HG03378 (cell line): ENCODE results near the gene COPS7B.
A peak's percentile ranks its signal among the peaks of the same experiment; 100 is the strongest.

Experiments used
- ATAC-seq: cut with Tn5 transposase; IDR thresholded peaks from one replicate; pipeline ENCODE4 v1.9.1; 2021; ENCODE audit warnings: mild to moderate bottlenecking, moderate library complexity; ENCODE audit not compliant: unreplicated experiment

Gene COPS7B

GRCh38 chr2:231785413-231785812, 832 bp upstream of the COPS7B start:
- no peak for ATAC-seq

DNA sequence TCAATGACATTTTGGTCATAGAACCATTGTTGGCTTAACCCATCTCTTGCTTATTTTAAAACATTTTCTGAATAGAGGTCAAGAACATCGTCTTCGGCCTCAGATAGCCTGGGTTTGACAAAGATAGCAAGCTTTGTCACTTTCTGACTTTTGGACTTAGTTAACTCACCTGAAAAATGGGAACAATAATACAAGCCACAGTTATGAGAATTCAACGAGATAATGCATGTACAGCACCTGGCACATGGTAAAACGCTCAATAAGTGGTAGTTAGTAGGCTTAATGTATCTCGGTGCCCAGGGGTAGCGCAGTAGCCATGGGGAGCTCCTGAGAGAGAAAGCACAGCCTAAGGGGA, 446 bp upstream of the COPS7B start:
- peak; percentile 2 for ATAC-seq

- no peak for ATAC-seq
Observed at GRCh38 chr2:231786917-231787292, 660 bp downstream of the COPS7B start.

- ATAC-seq, result no peak
Observed at GRCh38 chr2:231791107-231791506, 4.9 kb downstream of the COPS7B start.

- no peak for ATAC-seq
Observed at GRCh38 chr2:231794383-231794782, 8.1 kb downstream of the COPS7B start.

DNA sequence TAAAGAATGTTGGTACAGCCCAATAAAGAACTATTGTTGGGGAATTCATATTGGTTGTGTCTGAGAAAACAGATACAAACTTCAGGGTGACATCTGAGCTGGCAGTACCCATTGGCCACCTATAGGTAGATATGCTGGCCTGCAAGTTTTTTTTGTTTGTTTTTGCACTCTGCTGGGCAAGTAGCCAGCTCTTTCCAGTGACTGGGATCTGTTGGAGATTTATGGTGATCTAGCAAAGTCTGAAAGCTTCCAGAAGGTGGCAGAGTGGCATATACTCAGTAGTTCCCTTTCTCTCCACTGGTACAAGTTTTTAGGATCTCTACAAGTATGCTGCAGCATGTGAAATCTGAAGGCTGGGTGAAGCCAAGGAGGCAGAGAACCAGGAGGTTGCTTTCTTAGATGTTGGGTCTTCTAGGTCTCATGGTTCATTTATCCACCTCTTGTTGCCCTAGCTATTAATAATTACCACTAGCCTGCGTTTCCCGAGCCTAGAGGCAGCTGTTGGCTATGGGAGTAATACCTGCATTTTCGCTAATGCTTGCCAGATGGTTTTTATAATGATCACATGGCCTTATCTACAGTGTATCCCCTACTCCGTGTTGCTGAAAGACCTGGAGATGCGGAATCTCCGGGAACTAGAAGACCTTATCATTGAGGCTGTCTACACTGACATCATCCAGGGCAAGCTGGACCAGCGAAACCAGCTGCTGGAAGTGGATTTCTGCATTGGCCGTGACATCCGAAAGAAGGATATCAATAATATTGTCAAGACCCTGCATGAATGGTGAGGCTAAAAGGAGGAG, 9.5 kb downstream of the COPS7B start:
- ATAC-seq, result no peak

- ATAC-seq, result no peak
Observed at GRCh38 chr2:231800493-231801091, 14.3 kb downstream of the COPS7B start.

DNA sequence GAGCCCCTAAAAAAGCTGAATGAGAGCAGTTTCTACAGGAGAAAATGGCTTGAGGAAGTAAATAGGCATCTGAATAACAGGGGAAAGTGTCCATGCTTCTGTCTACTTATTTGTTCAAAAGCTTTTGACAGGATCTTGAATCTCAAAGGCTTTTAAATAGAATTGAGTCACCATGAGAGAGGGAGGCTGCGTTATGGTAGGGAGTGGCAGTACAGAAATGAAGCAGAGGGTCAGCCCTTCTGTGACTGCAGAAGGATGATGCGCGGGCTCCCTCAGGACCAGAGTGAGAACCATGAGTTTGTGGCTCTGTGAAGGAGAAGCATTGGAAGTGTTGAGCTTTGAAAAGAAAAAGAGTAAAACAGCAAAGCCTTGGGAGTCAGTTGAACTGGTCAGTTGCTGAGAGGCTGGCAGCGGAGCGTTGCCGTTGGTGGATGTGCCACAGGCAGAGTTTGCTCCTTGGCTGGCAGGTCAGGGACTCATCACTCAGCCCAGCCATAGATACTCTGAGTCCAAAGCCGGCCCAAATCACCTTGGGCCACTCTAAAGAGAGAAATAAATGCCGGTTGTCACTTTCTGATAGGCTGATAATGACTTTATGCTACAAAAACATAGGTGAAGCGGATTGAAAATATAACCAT, 17.4 kb downstream of the COPS7B start:
- no peak for ATAC-seq

DNA sequence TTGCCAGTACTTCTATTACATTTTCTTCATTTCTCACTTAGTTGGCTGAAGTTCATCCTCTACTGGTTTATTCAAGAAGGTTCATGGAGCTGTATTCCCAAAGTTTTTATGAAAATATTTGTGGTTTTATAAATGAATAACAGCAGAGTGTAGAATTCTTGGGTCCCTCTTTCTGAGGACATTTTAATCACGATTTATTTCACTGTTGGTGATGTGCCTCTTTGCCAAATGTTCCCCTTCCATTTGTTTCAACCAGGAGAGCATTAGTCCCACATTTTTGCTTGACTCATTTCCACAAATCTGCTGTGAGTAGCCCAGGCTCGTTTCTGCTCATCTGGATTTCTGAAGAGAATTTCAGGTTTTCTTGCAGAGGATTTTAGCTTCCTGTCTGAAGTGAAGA, 20.8 kb downstream of the COPS7B start:
- no peak for ATAC-seq

GRCh38 chr2:231810905-231811304, 24.7 kb downstream of the COPS7B start:
- no peak for ATAC-seq

- ATAC-seq, result no peak
Observed at GRCh38 chr2:231816327-231817026, 30.2 kb downstream of the COPS7B start.

DNA sequence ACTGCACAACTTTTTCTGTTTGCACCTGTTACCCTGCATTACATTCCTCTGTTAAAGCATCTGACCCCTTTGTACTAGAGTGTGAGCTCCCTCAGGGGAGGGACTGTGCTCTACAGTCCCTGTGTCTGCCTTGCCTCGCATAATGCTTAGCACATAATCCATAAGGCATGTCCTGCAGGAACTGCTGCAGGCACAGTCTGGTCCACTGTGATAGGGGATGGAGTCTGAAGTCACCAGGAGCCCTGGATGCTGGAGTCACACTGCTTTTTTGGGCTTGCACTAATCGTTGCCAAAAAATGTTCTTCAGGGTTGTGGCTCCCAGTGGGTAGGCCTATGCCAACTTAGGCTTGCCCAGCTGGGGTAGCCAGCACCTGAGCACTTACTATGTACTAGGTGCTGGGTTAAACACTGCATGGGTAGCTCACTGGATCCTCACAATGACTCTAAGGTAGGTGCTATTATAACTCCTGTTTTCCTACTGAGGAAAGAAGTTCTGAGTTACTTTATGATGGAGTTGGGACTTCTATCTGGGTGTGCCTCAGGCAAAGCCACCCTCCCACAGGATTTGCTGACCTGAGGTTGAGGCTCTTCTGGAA, 33.3 kb downstream of the COPS7B start:
- ATAC-seq, result no peak

- no peak for ATAC-seq
Observed at GRCh38 chr2:231820786-231821303, 34.6 kb downstream of the COPS7B start.

DNA sequence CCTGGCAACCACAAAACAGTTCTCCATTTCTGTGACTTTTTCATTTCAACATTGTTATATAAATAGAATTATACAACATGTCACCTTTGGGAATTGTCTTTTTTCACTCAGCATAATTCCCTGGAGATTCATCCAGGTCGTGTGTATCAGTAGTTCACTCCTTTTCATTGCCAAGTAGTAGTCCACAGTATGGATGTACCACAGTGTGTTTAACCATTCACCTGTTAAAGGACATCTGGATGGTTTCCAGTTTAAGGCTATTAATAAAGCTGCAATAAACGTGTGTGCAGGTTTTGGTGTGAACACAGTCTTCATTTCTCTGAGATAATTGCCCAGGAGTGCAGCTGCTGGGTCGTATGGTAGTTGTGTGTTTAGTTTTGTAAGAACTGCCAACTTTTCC, 35.7 kb downstream of the COPS7B start:
- ATAC-seq, result no peak

GRCh38 chr2:231853105-231853504, 66.9 kb downstream of the COPS7B start:
- ATAC-seq, result no peak

DNA sequence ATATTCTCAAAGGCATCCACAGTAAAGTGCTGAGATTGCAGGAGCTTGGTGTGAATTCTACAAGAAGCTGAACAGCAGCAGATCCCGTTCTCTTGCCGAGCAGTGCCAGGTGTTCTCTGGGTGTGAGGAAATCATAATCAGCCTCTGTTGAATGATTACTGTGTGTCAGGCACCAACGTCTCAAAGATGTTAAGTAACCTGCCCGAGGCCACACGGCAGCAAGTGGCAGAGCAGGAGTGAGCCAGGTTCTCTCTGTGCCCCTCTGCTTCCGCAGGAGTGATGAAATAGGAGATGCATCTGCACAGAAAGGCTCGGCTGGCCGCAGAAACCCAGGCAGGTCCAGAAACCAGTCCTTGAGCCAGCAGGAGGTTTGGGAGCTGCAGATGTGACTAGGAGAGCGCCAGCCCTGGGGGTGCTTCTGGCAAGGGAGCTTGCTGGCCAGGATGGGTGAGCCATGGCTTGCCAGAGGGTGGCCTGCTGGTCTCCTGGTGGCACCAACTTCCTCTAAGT, 68.4 kb downstream of the COPS7B start:
- ATAC-seq, result no peak

DNA sequence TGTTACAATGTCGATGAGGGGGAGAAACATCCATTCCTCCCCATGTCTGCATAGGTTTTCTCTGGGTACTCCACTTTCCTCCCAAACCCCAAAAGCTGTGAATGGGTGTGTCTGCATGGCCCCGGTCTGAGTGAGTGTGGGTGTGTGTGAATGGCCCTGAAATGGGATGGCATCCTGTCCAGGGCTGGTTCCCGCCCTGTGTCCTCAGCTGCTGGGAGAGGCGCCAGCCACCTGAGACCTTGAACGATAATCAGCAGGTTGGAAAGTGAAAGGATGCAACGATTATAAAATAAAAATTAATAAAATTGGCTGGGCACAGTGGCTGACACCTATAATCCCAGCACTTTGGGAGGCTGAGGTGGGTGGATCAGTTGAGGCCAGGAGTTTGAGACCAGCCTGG, 70.7 kb downstream of the COPS7B start:
- no peak for ATAC-seq
